Left cardiac atrium (tissue), 4 donors: ENCODE results near the gene FAM13C. TPM values are rescaled to one million over a fixed set of nuclear protein-coding genes. Genes with fewer than 3 reads are reported as not detected.
A peak's percentile ranks its signal among the peaks of the same experiment; 100 is the strongest.

Source experiments
- ATAC-seq, 2 donors: fragments of 200-7000 bp; cut with Tn5 transposase; one replicate each; pipeline ENCODE4 v1.9.1; 2020; ENCODE audit warnings: mild to moderate bottlenecking in 2 of 2, moderate library complexity in 2 of 2
- DNase-seq: peaks from one replicate; pipeline ENCODE4 v3.0.0-alpha.2; 2020
- intact Hi-C, 2 donors: fragments of 100-400 bp; cut with DNase I; formaldehyde crosslinking; loops; one replicate each; pipeline versions ENCODE4 v1.14.1 to v1.15.1; 2022 to 2023
- total RNA-seq, 2 donors: library from RNA; stranded (reverse); fragmentation: NEBNext Ultra II Directional; extraction: Animal tissue kit (Norgen Biotek cat#: 25700); gene quantifications; one replicate each; pipeline ENCODE4 v1.2.1, GENCODE V29; 2021
- donor health status: DM: no; HTN: yes; CAD: no.
- donor health status: DM: no; HTN: yes; CAD: no; lungs with severe emphysema.
- donor health status: DM: yes; HTN: yes; CAD: no.
- donor health status: Dilated cardiomyopathy.

Gene FAM13C
- total RNA-seq, 2 donors from 2014 or later, result 4.6 to 11.9 TPM

- peak; percentile 41 to 49 for ATAC-seq
- no peak for DNase-seq
- intact Hi-C loops, result no loop called here
These were observed 39.3 kb downstream of the FAM13C start for GRCh38 chr10:59323036-59323459.

- DNase-seq, result no peak
- ATAC-seq, result no peak
- intact Hi-C loops, result no loop called here
These were observed 40.2 kb downstream of the FAM13C start for GRCh38 chr10:59322131-59322530.

GRCh38 chr10:59320355-59320754 lies 42.0 kb downstream of the FAM13C start:
- DNase-seq, result no peak
- intact Hi-C loops, result no loop called here
- no peak for ATAC-seq

GRCh38 chr10:59319854-59320253 lies 42.5 kb downstream of the FAM13C start:
- ATAC-seq (no peak), DNase-seq (no peak)
- intact Hi-C loops, result no loop called here

GRCh38 chr10:59317066-59317465 lies 45.3 kb downstream of the FAM13C start:
- ATAC-seq, result no peak
- no peak for DNase-seq
- intact Hi-C loops, result no loop called here

GRCh38 chr10:59315465-59315864 lies 46.9 kb downstream of the FAM13C start:
- intact Hi-C loops, result no loop called here
- ATAC-seq (peak; percentile 62 to 81), DNase-seq (no peak)

GRCh38 chr10:59314268-59314667 lies 48.1 kb downstream of the FAM13C start:
- no peak for DNase-seq
- ATAC-seq, result no peak
- intact Hi-C loops, result no loop called here

GRCh38 chr10:59312247-59312646 lies 50.1 kb downstream of the FAM13C start:
- intact Hi-C loops, result no loop called here
- ATAC-seq (no peak), DNase-seq (no peak)

- no peak for DNase-seq
- ATAC-seq, result no peak
- intact Hi-C loops, result no loop called here
These were observed 51.3 kb downstream of the FAM13C start for GRCh38 chr10:59311025-59311424.

GRCh38 chr10:59310324-59310914 lies 51.9 kb downstream of the FAM13C start:
- no peak for DNase-seq
- intact Hi-C loops, result no loop called here
- ATAC-seq, result peak; percentile 30 to 44

- ATAC-seq (no peak), DNase-seq (no peak)
- intact Hi-C loops, result no loop called here
These were observed 57.7 kb downstream of the FAM13C start for GRCh38 chr10:59304521-59305097.

- intact Hi-C loops, result no loop called here
- peak in 1 of 2 donors; percentile 16 for ATAC-seq
- no peak for DNase-seq
These were observed 59.3 kb downstream of the FAM13C start for GRCh38 chr10:59303018-59303417.

- intact Hi-C loops, result no loop called here
- ATAC-seq, result no peak
- no peak for DNase-seq
These were observed 60.0 kb downstream of the FAM13C start for GRCh38 chr10:59302381-59302780.

GRCh38 chr10:59301067-59301754 lies 61.1 kb downstream of the FAM13C start:
- no peak for DNase-seq
- intact Hi-C loops, result no loop called here
- ATAC-seq, result no peak

- ATAC-seq (no peak), DNase-seq (no peak)
- intact Hi-C loops, result no loop called here
These were observed 62.0 kb downstream of the FAM13C start for GRCh38 chr10:59300386-59300785.

- ATAC-seq (no peak), DNase-seq (no peak)
- intact Hi-C loops, result no loop called here
These were observed 62.4 kb downstream of the FAM13C start for GRCh38 chr10:59299933-59300332.

GRCh38 chr10:59290448-59290847 lies 71.9 kb downstream of the FAM13C start:
- ATAC-seq, result no peak
- intact Hi-C loops, result no loop called here
- DNase-seq, result no peak

- DNase-seq (no peak), ATAC-seq (no peak)
- intact Hi-C loops, result no loop called here
These were observed 72.5 kb downstream of the FAM13C start for GRCh38 chr10:59289853-59290252.

GRCh38 chr10:59287587-59288255 lies 74.6 kb downstream of the FAM13C start:
- intact Hi-C loops, result no loop called here
- DNase-seq, result no peak
- no peak for ATAC-seq

GRCh38 chr10:59285848-59286247 lies 76.5 kb downstream of the FAM13C start:
- ATAC-seq (no peak), DNase-seq (no peak)
- intact Hi-C loops, result no loop called here
